ENCODE data around the gene CPSF4.

The CPSF4 gene

DNA sequence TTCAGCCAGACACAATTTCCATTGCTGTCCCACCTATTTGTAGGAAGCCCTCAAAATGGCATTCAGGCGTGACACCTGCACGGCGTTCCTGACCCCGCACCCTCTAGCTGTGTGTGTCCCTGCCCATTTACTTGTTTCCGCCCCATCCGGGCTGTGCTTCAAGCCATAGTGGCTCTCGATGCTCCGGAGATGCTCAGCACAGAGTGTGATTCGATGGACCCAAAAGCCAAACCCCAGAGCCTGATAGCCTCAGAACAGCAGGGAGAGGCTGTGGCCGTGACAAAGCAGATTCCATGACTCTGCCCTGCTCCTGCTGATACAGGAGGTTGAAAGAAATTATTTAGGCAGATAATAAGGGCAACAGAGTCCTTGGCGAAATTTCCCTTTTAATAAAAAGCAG, 16.6 kb upstream of the CPSF4 start:
- Histone ChIP-seq H3K36me3 (ENCODE audit: control insufficient read depth in 2 of 2, insufficient read depth in 1 of 2, low read length in 2 of 2) (peaks cover 23 to 82% of the 10 kb centered on the region in 2 experiments), H3K4me1 (ENCODE audit: control insufficient read depth, insufficient read depth, low read length) (no peaks in the 10 kb centered on the region), H3K9me3 (ENCODE audit: control insufficient read depth, insufficient read depth, low read depth, low read length) (no peaks in the 10 kb centered on the region), H3K4me3 (ENCODE audit: low read depth, low read length) (no peak overlapping the region), H3K27ac (ENCODE audit: extremely low read depth, low read depth, low read length) (no peak overlapping the region)
- TF ChIP-seq ZNF292 (tag by site-specific recombination; IDR thresholded peaks at IDR 0.05; ENCODE audit: borderline replicate concordance, low read depth) (no peak), ZNF2 (tag by site-specific recombination; IDR thresholded peaks at IDR 0.05) (no peak), ZNF610 (tag by site-specific recombination; IDR thresholded peaks at IDR 0.05; ENCODE audit: borderline replicate concordance) (no peak), ZNF16 (tag by site-specific recombination; IDR thresholded peaks at IDR 0.05; ENCODE audit: low read depth) (no peak), ZNF777 (tag by site-specific recombination; IDR thresholded peaks at IDR 0.05; ENCODE audit: borderline replicate concordance) (no peak), ZNF629 (tag by site-specific recombination; IDR thresholded peaks at IDR 0.05) (no peak)
- TF ChIP-seq, protein P1, sequence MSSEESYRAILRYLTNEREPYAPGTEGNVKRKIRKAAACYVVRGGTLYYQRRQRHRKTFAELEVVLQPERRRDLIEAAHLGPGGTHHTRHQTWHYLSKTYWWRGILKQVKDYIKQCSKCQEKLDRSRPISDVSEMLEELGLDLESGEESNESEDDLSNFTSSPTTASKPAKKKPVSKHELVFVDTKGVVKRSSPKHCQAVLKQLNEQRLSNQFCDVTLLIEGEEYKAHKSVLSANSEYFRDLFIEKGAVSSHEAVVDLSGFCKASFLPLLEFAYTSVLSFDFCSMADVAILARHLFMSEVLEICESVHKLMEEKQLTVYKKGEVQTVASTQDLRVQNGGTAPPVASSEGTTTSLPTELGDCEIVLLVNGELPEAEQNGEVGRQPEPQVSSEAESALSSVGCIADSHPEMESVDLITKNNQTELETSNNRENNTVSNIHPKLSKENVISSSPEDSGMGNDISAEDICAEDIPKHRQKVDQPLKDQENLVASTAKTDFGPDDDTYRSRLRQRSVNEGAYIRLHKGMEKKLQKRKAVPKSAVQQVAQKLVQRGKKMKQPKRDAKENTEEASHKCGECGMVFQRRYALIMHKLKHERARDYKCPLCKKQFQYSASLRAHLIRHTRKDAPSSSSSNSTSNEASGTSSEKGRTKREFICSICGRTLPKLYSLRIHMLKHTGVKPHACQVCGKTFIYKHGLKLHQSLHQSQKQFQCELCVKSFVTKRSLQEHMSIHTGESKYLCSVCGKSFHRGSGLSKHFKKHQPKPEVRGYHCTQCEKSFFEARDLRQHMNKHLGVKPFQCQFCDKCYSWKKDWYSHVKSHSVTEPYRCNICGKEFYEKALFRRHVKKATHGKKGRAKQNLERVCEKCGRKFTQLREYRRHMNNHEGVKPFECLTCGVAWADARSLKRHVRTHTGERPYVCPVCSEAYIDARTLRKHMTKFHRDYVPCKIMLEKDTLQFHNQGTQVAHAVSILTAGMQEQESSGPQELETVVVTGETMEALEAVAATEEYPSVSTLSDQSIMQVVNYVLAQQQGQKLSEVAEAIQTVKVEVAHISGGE (tag by site-specific recombination; conservative IDR thresholded peaks at IDR 0.05; ENCODE audit: low read depth), result no peak
- TF ChIP-seq, protein P2, sequence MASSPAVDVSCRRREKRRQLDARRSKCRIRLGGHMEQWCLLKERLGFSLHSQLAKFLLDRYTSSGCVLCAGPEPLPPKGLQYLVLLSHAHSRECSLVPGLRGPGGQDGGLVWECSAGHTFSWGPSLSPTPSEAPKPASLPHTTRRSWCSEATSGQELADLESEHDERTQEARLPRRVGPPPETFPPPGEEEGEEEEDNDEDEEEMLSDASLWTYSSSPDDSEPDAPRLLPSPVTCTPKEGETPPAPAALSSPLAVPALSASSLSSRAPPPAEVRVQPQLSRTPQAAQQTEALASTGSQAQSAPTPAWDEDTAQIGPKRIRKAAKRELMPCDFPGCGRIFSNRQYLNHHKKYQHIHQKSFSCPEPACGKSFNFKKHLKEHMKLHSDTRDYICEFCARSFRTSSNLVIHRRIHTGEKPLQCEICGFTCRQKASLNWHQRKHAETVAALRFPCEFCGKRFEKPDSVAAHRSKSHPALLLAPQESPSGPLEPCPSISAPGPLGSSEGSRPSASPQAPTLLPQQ (tag by site-specific recombination; IDR thresholded peaks at IDR 0.05), result no peak
- TF ChIP-seq, protein P3, sequence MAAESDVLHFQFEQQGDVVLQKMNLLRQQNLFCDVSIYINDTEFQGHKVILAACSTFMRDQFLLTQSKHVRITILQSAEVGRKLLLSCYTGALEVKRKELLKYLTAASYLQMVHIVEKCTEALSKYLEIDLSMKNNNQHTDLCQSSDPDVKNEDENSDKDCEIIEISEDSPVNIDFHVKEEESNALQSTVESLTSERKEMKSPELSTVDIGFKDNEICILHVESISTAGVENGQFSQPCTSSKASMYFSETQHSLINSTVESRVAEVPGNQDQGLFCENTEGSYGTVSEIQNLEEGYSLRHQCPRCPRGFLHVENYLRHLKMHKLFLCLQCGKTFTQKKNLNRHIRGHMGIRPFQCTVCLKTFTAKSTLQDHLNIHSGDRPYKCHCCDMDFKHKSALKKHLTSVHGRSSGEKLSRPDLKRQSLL (tag by site-specific recombination; IDR thresholded peaks at IDR 0.05), result no peak
- TF ChIP-seq, protein P4, sequence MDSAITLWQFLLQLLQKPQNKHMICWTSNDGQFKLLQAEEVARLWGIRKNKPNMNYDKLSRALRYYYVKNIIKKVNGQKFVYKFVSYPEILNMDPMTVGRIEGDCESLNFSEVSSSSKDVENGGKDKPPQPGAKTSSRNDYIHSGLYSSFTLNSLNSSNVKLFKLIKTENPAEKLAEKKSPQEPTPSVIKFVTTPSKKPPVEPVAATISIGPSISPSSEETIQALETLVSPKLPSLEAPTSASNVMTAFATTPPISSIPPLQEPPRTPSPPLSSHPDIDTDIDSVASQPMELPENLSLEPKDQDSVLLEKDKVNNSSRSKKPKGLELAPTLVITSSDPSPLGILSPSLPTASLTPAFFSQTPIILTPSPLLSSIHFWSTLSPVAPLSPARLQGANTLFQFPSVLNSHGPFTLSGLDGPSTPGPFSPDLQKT (IDR thresholded peaks at IDR 0.05; ENCODE audit: borderline replicate concordance, low read depth, low read length), result no peak
- POLR2A ChIA-PET, result interaction anchor here (4.9 kb wide), 1 partner anchor 13 kb away, joined by 36 read pairs; the partner anchor contains the start of genes BUD31 and PDAP1
- CTCF ChIA-PET, result interaction anchor here (0.6 to 0.7 kb wide), 2 partner anchors 27 to 60 kb away, joined by 3 read pairs; no protein-coding TSS in a partner anchor

DNA sequence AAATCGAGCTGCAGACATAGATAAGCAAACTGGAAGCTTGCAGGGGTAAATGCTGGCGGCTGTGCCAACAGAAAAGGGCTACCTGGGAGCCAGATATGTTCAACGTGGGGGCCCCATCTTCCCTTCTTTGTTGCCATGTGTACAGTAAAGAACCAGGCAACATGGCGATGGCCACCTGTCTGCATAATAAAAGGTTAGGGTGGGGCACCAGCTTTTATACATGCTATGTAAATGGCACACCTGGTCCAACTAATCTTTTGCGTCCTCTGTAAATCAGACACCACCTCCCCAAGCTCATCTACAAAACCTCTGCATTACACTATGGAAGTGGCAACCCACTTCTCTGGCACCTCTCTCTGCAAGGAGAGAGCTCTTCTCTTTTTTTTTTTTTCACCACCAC, 16.1 kb upstream of the CPSF4 start:
- Histone ChIP-seq H3K4me1 (ENCODE audit: control insufficient read depth, insufficient read depth, low read length) (no peaks in the 10 kb centered on the region), H3K36me3 (ENCODE audit: control insufficient read depth in 2 of 2, insufficient read depth in 1 of 2, low read length in 2 of 2) (peaks cover 18 to 78% of the 10 kb centered on the region in 2 experiments), H3K27ac (ENCODE audit: extremely low read depth, low read depth, low read length) (no peak overlapping the region), H3K4me3 (ENCODE audit: low read depth, low read length) (no peak overlapping the region), H3K9me3 (ENCODE audit: control insufficient read depth, insufficient read depth, low read depth, low read length) (no peaks in the 10 kb centered on the region)
- CTCF ChIA-PET, result interaction anchor here (0.7 to 1.1 kb wide), 2 partner anchors 28 to 54 kb away, joined by 3 to 4 read pairs; no protein-coding TSS in a partner anchor
- POLR2A ChIA-PET, result interaction anchor here (1.7 to 4.9 kb wide), 2 partner anchors 13 to 14 kb away, joined by 4 to 36 read pairs; partner anchors contain the start of genes BUD31 and PDAP1
- no peak for TF ChIP-seq ZXDB (tag by site-specific recombination; IDR thresholded peaks at IDR 0.05)
- TF ChIP-seq ZFP69B (tag by site-specific recombination; IDR thresholded peaks at IDR 0.05), result no peak
- no peak for TF ChIP-seq ZNF214 (tag by site-specific recombination; IDR thresholded peaks at IDR 0.05; ENCODE audit: borderline replicate concordance)
- TF ChIP-seq ZNF114 (tag by site-specific recombination; IDR thresholded peaks at IDR 0.05), result no peak
- TF ChIP-seq ZNF248 (tag by site-specific recombination; IDR thresholded peaks at IDR 0.05), result no peak
- TF ChIP-seq KLF10 (tag by site-specific recombination; IDR thresholded peaks at IDR 0.05), result no peak
- no peak for TF ChIP-seq ZBTB21 (tag by site-specific recombination; IDR thresholded peaks at IDR 0.05)
- TF ChIP-seq, protein P5, sequence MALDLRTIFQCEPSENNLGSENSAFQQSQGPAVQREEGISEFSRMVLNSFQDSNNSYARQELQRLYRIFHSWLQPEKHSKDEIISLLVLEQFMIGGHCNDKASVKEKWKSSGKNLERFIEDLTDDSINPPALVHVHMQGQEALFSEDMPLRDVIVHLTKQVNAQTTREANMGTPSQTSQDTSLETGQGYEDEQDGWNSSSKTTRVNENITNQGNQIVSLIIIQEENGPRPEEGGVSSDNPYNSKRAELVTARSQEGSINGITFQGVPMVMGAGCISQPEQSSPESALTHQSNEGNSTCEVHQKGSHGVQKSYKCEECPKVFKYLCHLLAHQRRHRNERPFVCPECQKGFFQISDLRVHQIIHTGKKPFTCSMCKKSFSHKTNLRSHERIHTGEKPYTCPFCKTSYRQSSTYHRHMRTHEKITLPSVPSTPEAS (tag by site-specific recombination; IDR thresholded peaks at IDR 0.05), result no peak
- TF ChIP-seq, protein P6, sequence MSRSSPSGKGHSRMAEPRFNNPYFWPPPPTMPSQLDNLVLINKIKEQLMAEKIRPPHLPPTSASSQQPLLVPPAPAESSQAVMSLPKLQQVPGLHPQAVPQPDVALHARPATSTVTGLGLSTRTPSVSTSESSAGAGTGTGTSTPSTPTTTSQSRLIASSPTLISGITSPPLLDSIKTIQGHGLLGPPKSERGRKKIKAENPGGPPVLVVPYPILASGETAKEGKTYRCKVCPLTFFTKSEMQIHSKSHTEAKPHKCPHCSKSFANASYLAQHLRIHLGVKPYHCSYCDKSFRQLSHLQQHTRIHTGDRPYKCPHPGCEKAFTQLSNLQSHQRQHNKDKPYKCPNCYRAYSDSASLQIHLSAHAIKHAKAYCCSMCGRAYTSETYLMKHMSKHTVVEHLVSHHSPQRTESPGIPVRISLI (tag by site-specific recombination; IDR thresholded peaks at IDR 0.05), result no peak
- TF ChIP-seq, protein P7, sequence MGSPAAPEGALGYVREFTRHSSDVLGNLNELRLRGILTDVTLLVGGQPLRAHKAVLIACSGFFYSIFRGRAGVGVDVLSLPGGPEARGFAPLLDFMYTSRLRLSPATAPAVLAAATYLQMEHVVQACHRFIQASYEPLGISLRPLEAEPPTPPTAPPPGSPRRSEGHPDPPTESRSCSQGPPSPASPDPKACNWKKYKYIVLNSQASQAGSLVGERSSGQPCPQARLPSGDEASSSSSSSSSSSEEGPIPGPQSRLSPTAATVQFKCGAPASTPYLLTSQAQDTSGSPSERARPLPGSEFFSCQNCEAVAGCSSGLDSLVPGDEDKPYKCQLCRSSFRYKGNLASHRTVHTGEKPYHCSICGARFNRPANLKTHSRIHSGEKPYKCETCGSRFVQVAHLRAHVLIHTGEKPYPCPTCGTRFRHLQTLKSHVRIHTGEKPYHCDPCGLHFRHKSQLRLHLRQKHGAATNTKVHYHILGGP (tag by site-specific recombination; IDR thresholded peaks at IDR 0.05), result no peak
- no peak for TF ChIP-seq ZNF530 (tag by site-specific recombination; IDR thresholded peaks at IDR 0.05; ENCODE audit: low read depth)
- no peak for TF ChIP-seq ZBTB17 (tag by site-specific recombination; IDR thresholded peaks at IDR 0.05)
